Endothelial cell (in vitro differentiated cells): ENCODE results near the gene HOXB2. TPM values are rescaled to one million over a fixed set of nuclear protein-coding genes. Genes with fewer than 3 reads are reported as not detected.

Experiments used
- DNase-seq: peaks from one replicate; pipeline ENCODE4 v3.0.0; 2021; ENCODE audit warnings: low spot score
- H3K27ac Mint-ChIP-seq: one replicate; pipeline ENCODE4 v1.8.0; 2021; ENCODE audit warnings: mixed read lengths, inconsistent platforms; ENCODE audit not compliant: unreplicated experiment
- H3K27me3 Mint-ChIP-seq: one replicate; pipeline ENCODE4 v1.8.0; 2021; ENCODE audit warnings: mild to moderate bottlenecking, moderate library complexity, mixed read lengths, inconsistent platforms; ENCODE audit not compliant: unreplicated experiment
- H3K36me3 Mint-ChIP-seq: one replicate; pipeline ENCODE4 v1.8.0; 2021; ENCODE audit warnings: mild to moderate bottlenecking, low read depth, mixed read lengths, inconsistent platforms; ENCODE audit not compliant: unreplicated experiment
- H3K4me1 Mint-ChIP-seq: one replicate; pipeline ENCODE4 v1.8.0; 2021; ENCODE audit warnings: mild to moderate bottlenecking, mixed read lengths, inconsistent platforms; ENCODE audit not compliant: unreplicated experiment
- H3K4me3 Mint-ChIP-seq: one replicate; pipeline ENCODE4 v1.8.0; 2021; ENCODE audit warnings: mild to moderate bottlenecking, mixed read lengths, inconsistent platforms; ENCODE audit not compliant: unreplicated experiment
- H3K9me3 Mint-ChIP-seq: one replicate; pipeline ENCODE4 v1.8.0; 2021; ENCODE audit warnings: mixed read lengths, inconsistent platforms; ENCODE audit not compliant: unreplicated experiment
- CTCF ChIP-seq: fragments of 200-600 bp; sonication (generic); IDR thresholded peaks from one replicate; pipeline ENCODE4 v1.5.0; 2021; ENCODE audit warnings: antibody characterized with exemption; ENCODE audit not compliant: unreplicated experiment
- total RNA-seq: library from RNA; stranded (reverse); fragmentation: NEBNext Ultra II Directional; extraction: Animal tissue kit (Norgen Biotek cat#: 25700); gene quantifications from one replicate; pipeline ENCODE4 v1.2.1, GENCODE V29; 2021; ENCODE audit not compliant: unreplicated experiment

The HOXB2 gene
- total RNA-seq, 1 donor from 2014 or later = 5.6 TPM

- Mint-ChIP-seq H3K27me3 (peaks cover 25% of the 10 kb centered on the region), H3K4me1 (peaks cover 60% of the 10 kb centered on the region), H3K27ac (no peak overlapping the region), H3K36me3 (peaks cover 6% of the 10 kb centered on the region), H3K4me3 (peak overlapping the region; percentile 6), H3K9me3 (no peaks in the 10 kb centered on the region)
- no peak for TF ChIP-seq CTCF
- no peak for DNase-seq
These were observed 27.0 kb upstream of the HOXB2 start for GRCh38 chr17:48571826-48572417.

- Mint-ChIP-seq H3K4me3 (peak overlapping the region; percentile 47), H3K4me1 (peaks cover 57% of the 10 kb centered on the region), H3K9me3 (no peaks in the 10 kb centered on the region), H3K27me3 (peaks cover 25% of the 10 kb centered on the region), H3K27ac (peak overlapping the region; percentile 11), H3K36me3 (peaks cover 6% of the 10 kb centered on the region)
- TF ChIP-seq CTCF = no peak
- DNase-seq = no peak
These were observed 26.3 kb upstream of the HOXB2 start for GRCh38 chr17:48571024-48571818.

GRCh38 chr17:48570325-48571023, 25.6 kb upstream of the HOXB2 start:
- H3K4me3 Mint-ChIP-seq = peak overlapping the region; percentile 59
- H3K9me3 Mint-ChIP-seq = no peaks in the 10 kb centered on the region
- peaks cover 25% of the 10 kb centered on the region for H3K27me3 Mint-ChIP-seq
- peaks cover 6% of the 10 kb centered on the region for H3K36me3 Mint-ChIP-seq
- peaks cover 52% of the 10 kb centered on the region for H3K4me1 Mint-ChIP-seq
- H3K27ac Mint-ChIP-seq = peak overlapping the region; percentile 80
- no peak for TF ChIP-seq CTCF
- DNase-seq = no peak

- no peak for DNase-seq
- Mint-ChIP-seq H3K4me3 (peak overlapping the region; percentile 77), H3K27me3 (peaks cover 27% of the 10 kb centered on the region), H3K36me3 (peaks cover 6% of the 10 kb centered on the region), H3K27ac (peak overlapping the region; percentile 80), H3K4me1 (peaks cover 52% of the 10 kb centered on the region), H3K9me3 (no peaks in the 10 kb centered on the region)
- TF ChIP-seq CTCF = no peak
These were observed 24.9 kb upstream of the HOXB2 start for GRCh38 chr17:48569674-48570324.
